H9 (cell line): ENCODE measurements around the gene CROCC2. TPM values are rescaled to one million over a fixed set of nuclear protein-coding genes. Genes with fewer than 3 reads are reported as not detected.

Source experiments
- DNase-seq: peaks from one replicate; pipeline ENCODE4 v3.0.0-alpha.2; 2017
- H2AFZ ChIP-seq: one replicate; pipeline ENCODE4 v1.6.1; 2013; ENCODE audit warnings: mild to moderate bottlenecking, low read length, control low read depth, moderate library complexity
- H2AK5ac ChIP-seq: 2 replicates; pipeline ENCODE4 v1.6.1; 2013; ENCODE audit warnings: low read length, control low read depth, mixed read lengths; ENCODE audit not compliant: insufficient read length
- H2BK120ac ChIP-seq: one replicate; pipeline ENCODE4 v1.6.1; 2013; ENCODE audit warnings: low read depth, mild to moderate bottlenecking, low read length, control low read depth, inconsistent platforms; ENCODE audit not compliant: poor library complexity, severe bottlenecking
- H2BK12ac ChIP-seq: 2 replicates; pipeline ENCODE4 v1.6.1; 2013; ENCODE audit warnings: low read length, control low read depth, mixed read lengths, low read depth; ENCODE audit not compliant: insufficient read length
- H2BK15ac ChIP-seq: 2 replicates; pipeline ENCODE4 v1.6.1; 2013; ENCODE audit warnings: low read depth, low read length, control low read depth
- H2BK20ac ChIP-seq: one replicate; pipeline ENCODE4 v1.6.1; 2013; ENCODE audit warnings: low read depth, mild to moderate bottlenecking, low read length, control low read depth, inconsistent platforms; ENCODE audit not compliant: poor library complexity, severe bottlenecking
- H2BK5ac ChIP-seq: 2 replicates; pipeline ENCODE4 v1.6.1; 2013; ENCODE audit warnings: low read length, control low read depth, mixed read lengths; ENCODE audit not compliant: insufficient read length
- H3K14ac ChIP-seq: 2 replicates; pipeline ENCODE4 v1.6.1; 2013; ENCODE audit warnings: low read length, control low read depth; ENCODE audit not compliant: insufficient read depth
- H3K18ac ChIP-seq: 2 replicates; pipeline ENCODE4 v1.6.1; 2013; ENCODE audit warnings: low read depth, mild to moderate bottlenecking, mixed read lengths, low read length, control low read depth; ENCODE audit not compliant: insufficient read length
- H3K23ac ChIP-seq: 2 replicates; pipeline ENCODE4 v1.6.1; 2013; ENCODE audit warnings: low read length, control low read depth, mixed read lengths, low read depth; ENCODE audit not compliant: insufficient read length
- H3K23me2 ChIP-seq: 2 replicates; pipeline ENCODE4 v1.6.1; 2013; ENCODE audit warnings: low read depth, mild to moderate bottlenecking, mixed read lengths, low read length, control low read depth; ENCODE audit not compliant: insufficient read length, poor library complexity, severe bottlenecking
- H3K27ac ChIP-seq: 2 replicates; pipeline ENCODE4 v1.5.1; 2013; ENCODE audit warnings: low read length, control low read depth, mixed read lengths, low read depth; ENCODE audit not compliant: insufficient read length
- H3K27me3 ChIP-seq: 2 replicates; pipeline ENCODE4 v1.6.1; 2013; ENCODE audit warnings: low read length, control low read depth, inconsistent platforms; ENCODE audit not compliant: insufficient read depth
- H3K4ac ChIP-seq: 2 replicates; pipeline ENCODE4 v1.6.1; 2013; ENCODE audit warnings: low read depth, mild to moderate bottlenecking, control low read depth, inconsistent platforms, low read length, moderate library complexity
- H3K4me1 ChIP-seq: 2 replicates; pipeline ENCODE4 v1.6.1; 2013; ENCODE audit warnings: low read length, control low read depth, inconsistent platforms; ENCODE audit not compliant: insufficient read depth
- H3K4me2 ChIP-seq: 2 replicates; pipeline ENCODE4 v1.6.1; 2013; ENCODE audit warnings: low read length, control low read depth, mixed read lengths; ENCODE audit not compliant: insufficient read length, insufficient read depth
- H3K56ac ChIP-seq: 2 replicates; pipeline ENCODE4 v1.6.1; 2013; ENCODE audit warnings: low read depth, mild to moderate bottlenecking, mixed read lengths, low read length, control low read depth; ENCODE audit not compliant: insufficient read length
- H3K79me1 ChIP-seq: 2 replicates; pipeline ENCODE4 v1.6.1; 2013; ENCODE audit warnings: low read depth, mild to moderate bottlenecking, moderate library complexity, low read length, control low read depth, inconsistent platforms; ENCODE audit not compliant: insufficient read depth, poor library complexity, severe bottlenecking
- H3K79me2 ChIP-seq: 2 replicates; pipeline ENCODE4 v1.6.1; 2013; ENCODE audit warnings: low read length, control low read depth, inconsistent platforms; ENCODE audit not compliant: insufficient read depth
- H3K9ac ChIP-seq: 2 replicates; pipeline ENCODE4 v1.6.1; 2013; ENCODE audit warnings: low read length, control low read depth, mixed read lengths; ENCODE audit not compliant: insufficient read length; ENCODE audit errors: extremely low read depth
- H3K9me3 ChIP-seq: one replicate; pipeline ENCODE4 v1.6.1; 2013; ENCODE audit warnings: low read depth, low read length, inconsistent platforms; ENCODE audit not compliant: control insufficient read depth
- H3T11ph ChIP-seq: one replicate; pipeline ENCODE4 v1.6.1; 2013; ENCODE audit warnings: mild to moderate bottlenecking, low read length, control low read depth, inconsistent platforms
- H4K20me1 ChIP-seq: one replicate; pipeline ENCODE4 v1.6.1; 2013; ENCODE audit not compliant: control insufficient read depth, insufficient read length, insufficient read depth
- H4K5ac ChIP-seq: 2 replicates; pipeline ENCODE4 v1.6.1; 2013; ENCODE audit warnings: low read depth, mild to moderate bottlenecking, mixed read lengths, low read length, control low read depth; ENCODE audit not compliant: insufficient read length
- H4K8ac ChIP-seq: replicated peaks from 2 replicates; pipeline ENCODE4 v1.6.1; 2013; ENCODE audit warnings: low read length, control low read depth, mixed read lengths, low read depth; ENCODE audit not compliant: insufficient read length
- H4K91ac ChIP-seq: 2 replicates; pipeline ENCODE4 v1.6.1; 2013; ENCODE audit warnings: low read depth, mild to moderate bottlenecking, moderate library complexity, mixed read lengths, low read length, control low read depth; ENCODE audit not compliant: insufficient read length
- H3K27ac Mint-ChIP-seq, 3 experiments: 2 replicates in 2 of 3; 3 replicates in 1 of 3; pipeline ENCODE4 v1.8.0; 2020 to 2021; ENCODE audit warnings: mixed read lengths in 3 of 3, mild to moderate bottlenecking in 1 of 3, moderate library complexity in 1 of 3
- H3K27me3 Mint-ChIP-seq: 2 replicates; pipeline ENCODE4 v1.8.0; 2021; ENCODE audit warnings: low read depth, mild to moderate bottlenecking, moderate library complexity, mixed read lengths
- H3K36me3 Mint-ChIP-seq, 3 experiments: 2 replicates in 2 of 3; 3 replicates in 1 of 3; pipeline ENCODE4 v1.8.0; 2020 to 2021; ENCODE audit warnings: low read depth in 3 of 3, mixed read lengths in 3 of 3; ENCODE audit not compliant: insufficient read depth in 1 of 3
- H3K4me1 Mint-ChIP-seq, 2 experiments: 2 replicates each; pipeline ENCODE4 v1.8.0; 2020; ENCODE audit warnings: mixed read lengths in 2 of 2
- H3K4me3 Mint-ChIP-seq, 2 experiments: 2 replicates in 1 of 2; 3 replicates in 1 of 2; pipeline ENCODE4 v1.8.0; 2020 to 2021; ENCODE audit warnings: mild to moderate bottlenecking in 2 of 2, mixed read lengths in 2 of 2, moderate library complexity in 1 of 2
- H3K9me3 Mint-ChIP-seq, 2 experiments: 2 replicates in 1 of 2; 3 replicates in 1 of 2; pipeline ENCODE4 v1.8.0; 2020; ENCODE audit warnings: mild to moderate bottlenecking in 2 of 2, mixed read lengths in 2 of 2, moderate library complexity in 1 of 2
- CTCF ChIP-seq: fragments of 200-600 bp; sonication (generic); conservative IDR thresholded peaks from 3 replicates; pipeline ENCODE4 v1.8.0; 2021; ENCODE audit warnings: antibody characterized with exemption, mild to moderate bottlenecking
- WGBS: extraction: QIAGEN DNeasy Blood & Tissue Kit; methylation state at CpG from one replicate; pipeline ENCODE4 v1.1.7; 2013; ENCODE audit warnings: missing lambda C conversion rate, low lambda C conversion rate, mixed read lengths; ENCODE audit not compliant: insufficient read length; ENCODE audit errors: extremely low coverage; 5-methylcytosine and 5-hydroxymethylcytosine counted together
- total RNA-seq: library from RNA; stranded (reverse); gene quantifications from 2 replicates; pipeline ENCODE4 v1.2.1, GENCODE V29; 2021

CROCC2 gene
- total RNA-seq, 1 experiment from 2014 or later, result not detected

GRCh38 chr2:241029599-241030332, 123.6 kb downstream of the CROCC2 start:
- Histone ChIP-seq H4K5ac (no peak overlapping the region), H3T11ph (no peak overlapping the region), H3K9ac (no peak overlapping the region), H3K27me3 (no peaks in the 10 kb centered on the region), H3K23me2 (no peaks in the 10 kb centered on the region), H3K9me3 (no peaks in the 10 kb centered on the region), H3K4me2 (no peak overlapping the region), H4K20me1 (no peaks in the 10 kb centered on the region), H4K8ac (no peak overlapping the region), H2BK5ac (no peak overlapping the region), H2BK120ac (no peak overlapping the region), H3K14ac (no peak overlapping the region; the same call in 1 of the 2 replicates), H3K27ac (no peak overlapping the region), H3K4me1 (no peaks in the 10 kb centered on the region), H3K18ac (no peak overlapping the region), H2AFZ (no peak overlapping the region), H3K79me1 (no peaks in the 10 kb centered on the region), H2BK20ac (no peak overlapping the region), H3K79me2 (no peaks in the 10 kb centered on the region), H3K4ac (no peak overlapping the region), H4K91ac (no peak overlapping the region), H2AK5ac (no peak overlapping the region), H3K56ac (no peak overlapping the region), H3K23ac (no peak overlapping the region), H2BK12ac (no peak overlapping the region), H2BK15ac (no peak overlapping the region)
- no CpG with 5 or more reads among the region's 17 CpGs for WGBS
- Mint-ChIP-seq H3K4me3 (no peak overlapping the region), H3K4me1 (no peaks in the 10 kb centered on the region), H3K27ac (no peak overlapping the region), H3K36me3 (peaks cover 5 to 19% (median 14%) of the 10 kb centered on the region in 3 experiments), H3K9me3 (peaks cover 31 to 32% of the 10 kb centered on the region in 2 experiments), H3K27me3 (peaks cover 14% of the 10 kb centered on the region)
- TF ChIP-seq CTCF, result no peak
- DNase-seq, result no peak
